Activated CD4-positive, alpha-beta memory T cell treated with anti-CD3 and anti-CD28 coated beads for 36 hours (primary cell): ENCODE data around the gene CEACAM16. TPM values are rescaled to one million over a fixed set of nuclear protein-coding genes. Genes with fewer than 3 reads are reported as not detected.
A peak's percentile ranks its signal among the peaks of the same experiment; 100 is the strongest.

Experiments used
- CTCF ChIA-PET: fragments of 350-600 bp; sonication (Branson Sonifier 250); formaldehyde crosslinking; loops from one replicate; lab custom pipeline; 2021; ENCODE audit warnings: antibody characterized with exemption, inconsistent platforms; lab: Charles Lee
- POLR2A ChIA-PET: fragments of 350-600 bp; sonication (Branson Sonifier 250); formaldehyde crosslinking; loops from one replicate; lab custom pipeline; 2021; ENCODE audit warnings: antibody characterized with exemption; lab: Charles Lee
- DNase-seq: peaks from one replicate; pipeline ENCODE4 v3.0.0-alpha.2; 2020
- H3K27ac Mint-ChIP-seq: one replicate; pipeline ENCODE4 v1.8.0; 2021; ENCODE audit warnings: mixed read lengths
- H3K27me3 Mint-ChIP-seq: one replicate; pipeline ENCODE4 v1.8.0; 2021; ENCODE audit warnings: mixed read lengths
- H3K36me3 Mint-ChIP-seq: one replicate; pipeline ENCODE4 v1.8.0; 2021; ENCODE audit warnings: mixed read lengths
- H3K4me1 Mint-ChIP-seq: one replicate; pipeline ENCODE4 v1.8.0; 2021; ENCODE audit warnings: low read depth, mixed read lengths
- H3K4me3 Mint-ChIP-seq: one replicate; pipeline ENCODE4 v1.8.0; 2021; ENCODE audit warnings: mild to moderate bottlenecking, mixed read lengths
- H3K9me3 Mint-ChIP-seq: one replicate; pipeline ENCODE4 v1.8.0; 2021; ENCODE audit warnings: mixed read lengths
- intact Hi-C: fragments of 100-400 bp; cut with micrococcal nuclease; formaldehyde crosslinking; loops from one replicate; pipeline ENCODE4 v1.15.1; 2023
- total RNA-seq, 2 experiments: library from RNA; stranded (reverse); gene quantifications; one replicate each; pipeline ENCODE4 v1.2.3, GENCODE V29; 2021

The CEACAM16 gene
- total RNA-seq, 2 experiments from 2014 or later, result not detected

- H3K9me3 Mint-ChIP-seq, result no peaks in the 10 kb centered on the region
- ChIA-PET POLR2A (no interaction called here), CTCF (interaction anchor here (1.5 to 6.6 kb wide), 4 partner anchors 31 to 79 kb away, joined by 4 to 107 read pairs (median 46); no protein-coding TSS in a partner anchor)
- intact Hi-C loops, result loop anchor here (1.0 to 5.0 kb wide), 5 partner anchors 32 to 152 kb away; no protein-coding TSS in a partner anchor
- no peak for DNase-seq
- peak overlapping the region; percentile 66 for H3K27ac Mint-ChIP-seq
- peak overlapping the region; percentile 57 for H3K4me3 Mint-ChIP-seq
- peaks cover 4% of the 10 kb centered on the region for H3K27me3 Mint-ChIP-seq
- H3K4me1 Mint-ChIP-seq, result peaks cover 27% of the 10 kb centered on the region
- H3K36me3 Mint-ChIP-seq, result no peaks in the 10 kb centered on the region
These were observed 6.6 kb upstream of the CEACAM16 start for GRCh38 chr19:44692379-44692721.

GRCh38 chr19:44694184-44694579 is 4.8 kb upstream of the CEACAM16 start:
- H3K9me3 Mint-ChIP-seq, result no peaks in the 10 kb centered on the region
- H3K4me3 Mint-ChIP-seq, result no peak overlapping the region
- no peaks in the 10 kb centered on the region for H3K27me3 Mint-ChIP-seq
- CTCF ChIA-PET, result interaction anchor here (1.0 to 6.6 kb wide), 4 partner anchors 29 to 77 kb away, joined by 3 to 86 read pairs (median 6); no protein-coding TSS in a partner anchor
- H3K4me1 Mint-ChIP-seq, result peaks cover 27% of the 10 kb centered on the region
- POLR2A ChIA-PET, result no interaction called here
- H3K27ac Mint-ChIP-seq, result peak overlapping the region; percentile 23
- intact Hi-C loops, result loop anchor here (5.0 kb wide), 1 partner anchor 42 kb away; no protein-coding TSS in a partner anchor
- H3K36me3 Mint-ChIP-seq, result no peaks in the 10 kb centered on the region
- DNase-seq, result peak; percentile 75

GRCh38 chr19:44696939-44697669 is 1.8 kb upstream of the CEACAM16 start:
- Mint-ChIP-seq H3K4me3 (no peak overlapping the region), H3K27ac (no peak overlapping the region)
- CTCF ChIA-PET, result no interaction called here

GRCh38 chr19:44697670-44698034 is 1.3 kb upstream of the CEACAM16 start:
- H3K9me3 Mint-ChIP-seq, result no peaks in the 10 kb centered on the region
- H3K4me1 Mint-ChIP-seq, result peaks cover 10% of the 10 kb centered on the region
- POLR2A ChIA-PET, result no interaction called here
- no peak for DNase-seq
- no peak overlapping the region for H3K4me3 Mint-ChIP-seq
- H3K27ac Mint-ChIP-seq, result no peak overlapping the region
- intact Hi-C loops, result no loop called here
- no peaks in the 10 kb centered on the region for H3K36me3 Mint-ChIP-seq
- CTCF ChIA-PET, result no interaction called here
- H3K27me3 Mint-ChIP-seq, result no peaks in the 10 kb centered on the region

More at GRCh38 chr19:44696939-44697669, 1.8 kb upstream of the CEACAM16 start:
- intact Hi-C loops, result no loop called here
- Mint-ChIP-seq H3K4me1 (peaks cover 16% of the 10 kb centered on the region), H3K36me3 (no peaks in the 10 kb centered on the region), H3K9me3 (no peaks in the 10 kb centered on the region), H3K27me3 (no peaks in the 10 kb centered on the region)
- no peak for DNase-seq
- POLR2A ChIA-PET, result no interaction called here

GRCh38 chr19:44700547-44700946 is 1.6 kb downstream of the CEACAM16 start:
- ChIA-PET CTCF (interaction anchor here (1.1 kb wide), 1 partner anchor 23 kb away, joined by 3 read pairs; no protein-coding TSS in a partner anchor), POLR2A (no interaction called here)
- no peak overlapping the region for H3K27ac Mint-ChIP-seq
- no peaks in the 10 kb centered on the region for H3K4me1 Mint-ChIP-seq
- no peaks in the 10 kb centered on the region for H3K27me3 Mint-ChIP-seq
- no peaks in the 10 kb centered on the region for H3K9me3 Mint-ChIP-seq
- intact Hi-C loops, result no loop called here
- DNase-seq, result no peak
- no peaks in the 10 kb centered on the region for H3K36me3 Mint-ChIP-seq
- no peak overlapping the region for H3K4me3 Mint-ChIP-seq

GRCh38 chr19:44701228-44701627 is 2.3 kb downstream of the CEACAM16 start:
- no peak overlapping the region for H3K4me3 Mint-ChIP-seq

GRCh38 chr19:44702551-44703176 is 3.7 kb downstream of the CEACAM16 start:
- ChIA-PET POLR2A (no interaction called here), CTCF (interaction anchor here (0.6 to 1.6 kb wide), 4 partner anchors 13 to 139 kb away, joined by 3 to 5 read pairs (median 4); no protein-coding TSS in a partner anchor)
- intact Hi-C loops, result no loop called here
- Mint-ChIP-seq H3K27ac (no peak overlapping the region), H3K36me3 (no peaks in the 10 kb centered on the region), H3K4me1 (no peaks in the 10 kb centered on the region), H3K4me3 (no peak overlapping the region), H3K9me3 (no peaks in the 10 kb centered on the region), H3K27me3 (no peaks in the 10 kb centered on the region)
- no peak for DNase-seq

More at GRCh38 chr19:44701228-44701627, 2.3 kb downstream of the CEACAM16 start:
- intact Hi-C loops, result no loop called here
- CTCF ChIA-PET, result no interaction called here
- H3K27me3 Mint-ChIP-seq, result no peaks in the 10 kb centered on the region
- DNase-seq, result no peak
- POLR2A ChIA-PET, result no interaction called here
- no peaks in the 10 kb centered on the region for H3K36me3 Mint-ChIP-seq
- H3K27ac Mint-ChIP-seq, result no peak overlapping the region
- H3K9me3 Mint-ChIP-seq, result no peaks in the 10 kb centered on the region
- H3K4me1 Mint-ChIP-seq, result no peaks in the 10 kb centered on the region

GRCh38 chr19:44703336-44704078 is 4.6 kb downstream of the CEACAM16 start:
- ChIA-PET POLR2A (no interaction called here), CTCF (interaction anchor here (1.5 to 1.6 kb wide), 2 partner anchors 14 to 20 kb away, joined by 4 to 5 read pairs; no protein-coding TSS in a partner anchor)
- intact Hi-C loops, result no loop called here
- H3K9me3 Mint-ChIP-seq, result no peaks in the 10 kb centered on the region
- no peak overlapping the region for H3K4me3 Mint-ChIP-seq
- H3K36me3 Mint-ChIP-seq, result no peaks in the 10 kb centered on the region
- no peak for DNase-seq
- no peaks in the 10 kb centered on the region for H3K4me1 Mint-ChIP-seq
- no peaks in the 10 kb centered on the region for H3K27me3 Mint-ChIP-seq
- H3K27ac Mint-ChIP-seq, result no peak overlapping the region

GRCh38 chr19:44704982-44705381 is 6.0 kb downstream of the CEACAM16 start:
- Mint-ChIP-seq H3K4me1 (no peaks in the 10 kb centered on the region), H3K27me3 (no peaks in the 10 kb centered on the region), H3K4me3 (no peak overlapping the region), H3K27ac (no peak overlapping the region), H3K36me3 (no peaks in the 10 kb centered on the region), H3K9me3 (no peaks in the 10 kb centered on the region)
- intact Hi-C loops, result no loop called here
- POLR2A ChIA-PET, result no interaction called here
- DNase-seq, result no peak
- CTCF ChIA-PET, result interaction anchor here (0.7 to 1.8 kb wide), 2 partner anchors 19 to 66 kb away, joined by 3 to 5 read pairs; no protein-coding TSS in a partner anchor

GRCh38 chr19:44705502-44706010 is 6.6 kb downstream of the CEACAM16 start:
- intact Hi-C loops, result no loop called here
- no peak for DNase-seq
- CTCF ChIA-PET, result interaction anchor here (1.8 kb wide), 1 partner anchor 65 kb away, joined by 5 read pairs; no protein-coding TSS in a partner anchor
- Mint-ChIP-seq H3K4me3 (no peak overlapping the region), H3K4me1 (no peaks in the 10 kb centered on the region), H3K36me3 (no peaks in the 10 kb centered on the region), H3K9me3 (no peaks in the 10 kb centered on the region), H3K27me3 (no peaks in the 10 kb centered on the region), H3K27ac (no peak overlapping the region)
- POLR2A ChIA-PET, result no interaction called here

GRCh38 chr19:44706506-44707236 is 7.7 kb downstream of the CEACAM16 start:
- no peaks in the 10 kb centered on the region for H3K4me1 Mint-ChIP-seq

More at GRCh38 chr19:44706506-44707236, 7.7 kb downstream of the CEACAM16 start:
- no peak for DNase-seq
- H3K4me3 Mint-ChIP-seq, result no peak overlapping the region
- H3K36me3 Mint-ChIP-seq, result no peaks in the 10 kb centered on the region
- CTCF ChIA-PET, result interaction anchor here (1.4 to 3.1 kb wide), 3 partner anchors 17 to 64 kb away, joined by 4 to 13 read pairs (median 5); no protein-coding TSS in a partner anchor
- POLR2A ChIA-PET, result no interaction called here
- H3K9me3 Mint-ChIP-seq, result no peaks in the 10 kb centered on the region
- no peak overlapping the region for H3K27ac Mint-ChIP-seq
- H3K27me3 Mint-ChIP-seq, result no peaks in the 10 kb centered on the region
- intact Hi-C loops, result no loop called here
